ENCODE measurements around the gene FRMD4A. TPM values are rescaled to one million over a fixed set of nuclear protein-coding genes. Genes with fewer than 3 reads are reported as not detected.

The FRMD4A gene
- total RNA-seq, 1 experiment from 2014 or later: not detected

DNA sequence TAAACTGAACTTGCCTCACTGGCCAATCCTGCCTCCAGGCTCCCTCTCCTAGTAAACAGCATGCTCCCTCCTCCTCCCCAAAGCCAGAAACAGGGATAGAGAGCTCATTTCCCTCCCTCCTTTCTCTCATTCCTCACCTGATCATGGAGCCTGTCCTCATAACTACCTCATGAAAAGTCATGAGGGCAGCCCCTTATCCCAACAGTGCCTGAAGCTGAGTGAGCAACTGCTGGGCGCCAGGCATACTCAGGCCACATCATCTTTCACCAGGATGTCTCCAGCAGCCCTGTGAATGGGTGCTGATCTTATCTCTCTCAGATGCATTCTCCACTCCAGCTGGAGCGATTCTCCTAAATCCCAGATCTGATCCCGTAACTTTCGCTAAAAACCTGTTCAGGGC lies 436.8 kb downstream of the FRMD4A start:
- Histone ChIP-seq H3K36me3 (ENCODE audit: insufficient read depth, low read length) (no peaks in the 10 kb centered on the region), H3K4me2 (ENCODE audit: low read depth, low read length, poor library complexity, severe bottlenecking) (no peak overlapping the region), H3K4me3 (ENCODE audit: low read length) (no peak overlapping the region), H2AFZ (ENCODE audit: low read length) (no peak overlapping the region), H3K9ac (ENCODE audit: low read length) (no peak overlapping the region), H3K4me1 (ENCODE audit: low read length) (no peaks in the 10 kb centered on the region), H3K27ac (ENCODE audit: low read length) (no peak overlapping the region), H3K79me2 (ENCODE audit: low read length) (no peaks in the 10 kb centered on the region), H3K27me3 (ENCODE audit: low read length) (no peaks in the 10 kb centered on the region), H3K9me3 (ENCODE audit: low read length) (no peaks in the 10 kb centered on the region), H4K20me1 (ENCODE audit: insufficient read depth, low read depth, low read length) (no peaks in the 10 kb centered on the region), H3K9me2 (replicated peaks; ENCODE audit: insufficient read depth, low read length) (no peaks in the 10 kb centered on the region)
- DNase-seq: no peak

DNA sequence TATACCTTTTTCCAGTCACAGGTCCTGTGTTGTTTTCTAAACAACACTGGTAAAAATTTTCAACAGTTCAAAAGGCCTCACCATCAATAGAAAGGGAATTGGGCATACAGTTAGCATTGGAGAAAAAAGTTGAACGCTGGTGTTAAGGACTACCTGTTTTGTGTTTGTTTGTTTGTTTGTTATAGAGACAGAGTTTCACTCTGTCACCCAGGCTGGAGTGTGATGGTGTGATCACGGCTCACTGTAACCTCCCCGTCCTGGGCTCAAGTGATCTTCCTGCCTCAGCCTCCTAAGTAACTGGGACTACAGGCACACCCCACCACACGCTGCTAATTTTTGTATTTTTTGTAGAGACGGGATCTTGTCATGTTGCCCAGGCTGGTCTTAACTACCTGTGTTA lies 437.9 kb downstream of the FRMD4A start:
- Histone ChIP-seq H3K9me2 (replicated peaks; ENCODE audit: insufficient read depth, low read length) (no peaks in the 10 kb centered on the region), H3K27me3 (ENCODE audit: low read length) (no peaks in the 10 kb centered on the region), H3K4me1 (ENCODE audit: low read length) (no peaks in the 10 kb centered on the region), H4K20me1 (ENCODE audit: insufficient read depth, low read depth, low read length) (no peaks in the 10 kb centered on the region), H3K9me3 (ENCODE audit: low read length) (no peaks in the 10 kb centered on the region), H3K79me2 (ENCODE audit: low read length) (no peaks in the 10 kb centered on the region), H3K4me3 (ENCODE audit: low read length) (no peak overlapping the region), H2AFZ (ENCODE audit: low read length) (no peak overlapping the region), H3K4me2 (ENCODE audit: low read depth, low read length, poor library complexity, severe bottlenecking) (no peak overlapping the region), H3K36me3 (ENCODE audit: insufficient read depth, low read length) (no peaks in the 10 kb centered on the region), H3K9ac (ENCODE audit: low read length) (no peak overlapping the region), H3K27ac (ENCODE audit: low read length) (no peak overlapping the region)
- DNase-seq: no peak

DNA sequence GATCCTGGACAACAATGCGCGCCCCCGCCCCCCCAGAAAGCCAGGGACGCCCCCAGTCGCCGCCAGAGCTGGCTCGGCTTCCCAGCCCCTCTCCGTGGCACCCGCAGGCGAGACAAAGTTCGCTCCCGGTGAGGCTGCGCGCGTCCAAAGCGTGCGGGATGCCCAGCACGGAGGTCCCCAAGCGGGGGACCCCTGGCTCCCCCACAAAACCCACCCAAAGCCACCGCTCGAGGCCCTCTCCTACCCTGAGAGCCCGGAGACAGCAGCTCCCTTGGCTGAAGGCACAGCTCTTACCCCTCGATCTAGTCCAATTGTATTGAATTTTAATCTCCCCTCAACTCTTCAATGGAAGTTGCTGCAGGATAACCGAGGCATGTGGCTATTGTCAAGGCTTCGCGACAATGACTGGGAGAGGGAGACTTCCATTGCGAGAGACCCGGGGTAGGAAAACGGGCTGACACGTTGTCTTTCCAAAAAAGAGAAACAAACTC lies 438.7 kb downstream of the FRMD4A start:
- H3K27me3 ChIP-seq (ENCODE audit: low read length): no peaks in the 10 kb centered on the region
- H4K20me1 ChIP-seq (ENCODE audit: insufficient read depth, low read depth, low read length): no peaks in the 10 kb centered on the region
- no peaks in the 10 kb centered on the region for H3K36me3 ChIP-seq (ENCODE audit: insufficient read depth, low read length)
- H3K9ac ChIP-seq (ENCODE audit: low read length): no peak overlapping the region
- no peak for DNase-seq
- H2AFZ ChIP-seq (ENCODE audit: low read length): no peak overlapping the region
- H3K27ac ChIP-seq (ENCODE audit: low read length): no peak overlapping the region
- no peaks in the 10 kb centered on the region for H3K79me2 ChIP-seq (ENCODE audit: low read length)
- H3K4me3 ChIP-seq (ENCODE audit: low read length): no peak overlapping the region
- H3K9me2 ChIP-seq (replicated peaks; ENCODE audit: insufficient read depth, low read length): no peaks in the 10 kb centered on the region
- no peaks in the 10 kb centered on the region for H3K4me1 ChIP-seq (ENCODE audit: low read length)
- H3K4me2 ChIP-seq (ENCODE audit: low read depth, low read length, poor library complexity, severe bottlenecking): no peak overlapping the region
- H3K9me3 ChIP-seq (ENCODE audit: low read length): no peaks in the 10 kb centered on the region

DNA sequence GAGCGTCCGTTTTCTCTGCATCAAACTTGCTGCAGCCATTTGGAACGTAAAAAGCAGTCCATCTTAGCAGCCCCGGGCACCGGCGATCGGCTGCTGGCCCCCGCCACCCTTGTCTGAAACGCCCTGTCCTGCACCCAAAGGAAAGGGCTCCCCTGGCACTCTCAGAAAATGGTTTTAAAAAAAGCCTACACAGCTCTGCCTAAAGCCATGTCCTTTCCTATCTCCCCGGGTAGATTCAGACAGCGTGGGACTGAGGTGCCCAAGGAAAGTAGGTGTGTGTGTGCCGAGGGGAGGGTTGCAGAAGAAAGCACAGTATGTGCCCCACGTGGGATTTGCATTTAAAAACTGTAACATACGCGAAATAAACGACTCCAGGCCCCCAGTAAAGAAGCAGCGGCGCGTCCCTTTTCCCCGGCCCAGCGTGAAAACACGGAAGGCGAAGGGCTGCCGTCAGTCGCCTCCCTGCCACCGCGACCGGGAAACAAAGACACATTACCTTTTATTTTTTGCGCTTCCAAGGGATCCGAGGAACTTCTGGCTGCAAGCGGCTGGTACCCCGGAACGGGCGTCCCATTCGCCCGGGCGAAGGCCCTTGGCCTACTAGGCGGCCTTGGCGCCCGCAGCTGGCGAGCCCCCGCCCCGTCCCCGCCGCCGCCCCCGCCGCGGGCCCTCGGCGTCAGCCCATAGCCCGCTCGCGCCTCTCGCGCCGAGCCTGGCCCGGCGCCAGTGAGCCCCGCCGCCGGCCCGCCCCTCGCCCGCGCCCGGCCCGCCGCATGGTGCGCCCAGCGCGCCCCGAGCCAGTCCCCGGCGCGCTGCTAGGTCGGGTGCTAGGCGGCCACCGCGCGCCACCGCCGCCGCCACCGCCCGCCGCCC lies 439.4 kb downstream of the FRMD4A start:
- no peak overlapping the region for H2AFZ ChIP-seq (ENCODE audit: low read length)

DNA sequence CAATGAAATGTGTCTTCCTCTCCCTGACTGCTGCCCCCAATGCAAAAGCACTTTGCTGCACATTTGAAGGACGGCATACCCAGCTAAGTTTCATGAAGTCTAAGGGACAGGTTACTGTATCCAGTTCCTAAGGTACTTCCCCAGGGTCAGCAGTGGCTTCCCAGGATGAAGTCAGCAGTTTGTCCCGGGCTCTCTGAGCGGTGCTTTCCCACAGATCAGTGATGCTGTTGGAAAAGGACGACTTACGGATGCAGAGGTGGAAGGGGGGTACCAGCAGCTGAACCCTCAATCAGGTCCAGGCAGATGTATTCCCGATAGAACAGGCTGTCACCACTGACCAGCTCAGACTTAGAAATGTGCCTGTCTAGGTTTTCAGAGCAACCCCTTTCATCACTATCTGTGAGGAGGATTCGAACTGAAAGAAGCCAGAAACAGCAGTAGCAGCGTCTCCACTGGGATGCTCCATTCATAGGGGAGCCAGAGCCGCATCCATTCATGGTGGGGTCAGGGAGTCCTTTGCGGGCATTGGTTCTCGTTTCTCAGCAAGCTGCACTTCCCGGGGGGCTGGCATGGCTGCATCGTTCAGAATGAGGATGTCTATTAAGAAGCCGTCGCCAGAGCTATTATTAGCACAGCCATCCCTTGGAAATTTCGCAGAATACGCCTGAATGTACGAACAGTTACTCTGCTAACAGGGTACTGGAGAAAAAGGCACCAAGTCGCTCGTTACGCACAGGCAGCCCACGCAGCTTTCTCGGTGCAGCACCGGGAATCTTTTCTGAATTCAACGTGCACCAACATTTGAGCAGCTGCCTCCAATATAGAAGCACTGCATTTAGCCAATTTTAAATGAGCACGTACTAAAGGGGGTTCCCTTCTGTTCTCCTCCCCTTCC lies 440.2 kb downstream of the FRMD4A start:
- DNase-seq: no peak
- Histone ChIP-seq H3K27me3 (ENCODE audit: low read length) (no peaks in the 10 kb centered on the region), H3K36me3 (ENCODE audit: insufficient read depth, low read length) (no peaks in the 10 kb centered on the region), H3K4me1 (ENCODE audit: low read length) (no peaks in the 10 kb centered on the region), H3K9me2 (replicated peaks; ENCODE audit: insufficient read depth, low read length) (no peaks in the 10 kb centered on the region), H3K27ac (ENCODE audit: low read length) (no peak overlapping the region), H4K20me1 (ENCODE audit: insufficient read depth, low read depth, low read length) (no peaks in the 10 kb centered on the region), H3K79me2 (ENCODE audit: low read length) (no peaks in the 10 kb centered on the region), H3K9ac (ENCODE audit: low read length) (no peak overlapping the region), H3K4me2 (ENCODE audit: low read depth, low read length, poor library complexity, severe bottlenecking) (no peak overlapping the region), H3K9me3 (ENCODE audit: low read length) (no peaks in the 10 kb centered on the region), H2AFZ (ENCODE audit: low read length) (no peak overlapping the region), H3K4me3 (ENCODE audit: low read length) (no peak overlapping the region)

More for the DNA sequence above, 439.4 kb downstream of the FRMD4A start:
- Histone ChIP-seq H3K79me2 (ENCODE audit: low read length) (no peaks in the 10 kb centered on the region), H3K9me2 (replicated peaks; ENCODE audit: insufficient read depth, low read length) (no peaks in the 10 kb centered on the region), H3K4me2 (ENCODE audit: low read depth, low read length, poor library complexity, severe bottlenecking) (no peak overlapping the region), H3K9me3 (ENCODE audit: low read length) (no peaks in the 10 kb centered on the region), H3K36me3 (ENCODE audit: insufficient read depth, low read length) (no peaks in the 10 kb centered on the region), H3K9ac (ENCODE audit: low read length) (no peak overlapping the region), H4K20me1 (ENCODE audit: insufficient read depth, low read depth, low read length) (no peaks in the 10 kb centered on the region), H3K4me3 (ENCODE audit: low read length) (no peak overlapping the region), H3K4me1 (ENCODE audit: low read length) (no peaks in the 10 kb centered on the region), H3K27ac (ENCODE audit: low read length) (no peak overlapping the region), H3K27me3 (ENCODE audit: low read length) (no peaks in the 10 kb centered on the region)
- no peak for DNase-seq

GRCh38 chr10:13887761-13888160 lies 443.0 kb downstream of the FRMD4A start:
- H3K9ac ChIP-seq (ENCODE audit: low read length): no peak overlapping the region
- H3K9me2 ChIP-seq (replicated peaks; ENCODE audit: insufficient read depth, low read length): no peaks in the 10 kb centered on the region
- no peak overlapping the region for H2AFZ ChIP-seq (ENCODE audit: low read length)
- H3K4me2 ChIP-seq (ENCODE audit: low read depth, low read length, poor library complexity, severe bottlenecking): no peak overlapping the region
- no peaks in the 10 kb centered on the region for H3K79me2 ChIP-seq (ENCODE audit: low read length)
- no peaks in the 10 kb centered on the region for H3K36me3 ChIP-seq (ENCODE audit: insufficient read depth, low read length)
- no peak for DNase-seq
- H3K27ac ChIP-seq (ENCODE audit: low read length): no peak overlapping the region
- no peaks in the 10 kb centered on the region for H3K9me3 ChIP-seq (ENCODE audit: low read length)
- H3K4me3 ChIP-seq (ENCODE audit: low read length): no peak overlapping the region
- H4K20me1 ChIP-seq (ENCODE audit: insufficient read depth, low read depth, low read length): no peaks in the 10 kb centered on the region
- no peaks in the 10 kb centered on the region for H3K27me3 ChIP-seq (ENCODE audit: low read length)
- H3K4me1 ChIP-seq (ENCODE audit: low read length): no peaks in the 10 kb centered on the region

- Histone ChIP-seq H3K9me2 (replicated peaks; ENCODE audit: insufficient read depth, low read length) (no peaks in the 10 kb centered on the region), H3K36me3 (ENCODE audit: insufficient read depth, low read length) (no peaks in the 10 kb centered on the region), H4K20me1 (ENCODE audit: insufficient read depth, low read depth, low read length) (no peaks in the 10 kb centered on the region), H3K27me3 (ENCODE audit: low read length) (no peaks in the 10 kb centered on the region), H3K4me3 (ENCODE audit: low read length) (no peak overlapping the region), H3K79me2 (ENCODE audit: low read length) (no peaks in the 10 kb centered on the region), H3K4me2 (ENCODE audit: low read depth, low read length, poor library complexity, severe bottlenecking) (no peak overlapping the region), H2AFZ (ENCODE audit: low read length) (no peak overlapping the region), H3K9me3 (ENCODE audit: low read length) (no peaks in the 10 kb centered on the region), H3K9ac (ENCODE audit: low read length) (no peak overlapping the region), H3K27ac (ENCODE audit: low read length) (no peak overlapping the region), H3K4me1 (ENCODE audit: low read length) (no peaks in the 10 kb centered on the region)
- no peak for DNase-seq
Measured at GRCh38 chr10:13885238-13885990, 445.3 kb downstream of the FRMD4A start.

Measured in Karpas-422 (cell line).